Measurements from ENCODE around the gene PNRC2. TPM values are rescaled to one million over a fixed set of nuclear protein-coding genes. Genes with fewer than 3 reads are reported as not detected.

Gene PNRC2
- total RNA-seq (2013; cell fraction: nucleolus; rRNA removed), result 54.9 and 55.6 TPM in 2 replicates
- total RNA-seq (2014; rRNA removed), result 106 and 125 TPM in 2 replicates
- total RNA-seq (2014; rRNA removed; fragmentation: Illumina TruSeq; extraction: Trizol), result 170 and 171 TPM in 2 replicates
- 172 and 178 TPM in 2 replicates for total RNA-seq (2021)
- polyA plus RNA-seq (2011; ENCODE audit: low read depth), result 57.8 TPM
- polyA plus RNA-seq (2011; rRNA removed), result 155 and 222 TPM in 2 replicates
- 71.7 and 76.9 TPM in 2 replicates for polyA plus RNA-seq (2011; cell fraction: cytosol; rRNA removed)
- 57.3 and 59.5 TPM in 2 replicates for polyA plus RNA-seq (2011; cell fraction: nucleus; rRNA removed)
- 101 and 118 TPM in 2 replicates for polyA plus RNA-seq (2012)
- 205 and 249 TPM in 2 replicates for polyA plus RNA-seq (2014; fragmentation: Illumina TruSeq; extraction: Trizol)
- 100 to 1,000 TPM; 135 to 140 TPM for polyA plus RNA-seq (2014; fragmentation: Nextera tagmentation; extraction: Ambion mirVana)
- 105 and 137 TPM in 2 replicates for polyA plus RNA-seq (2014; rRNA removed)
- 100 to 1,000 TPM; 179 to 180 TPM for polyA plus RNA-seq (2016; fragmentation: Nextera tagmentation; extraction: Ambion mirVana)
- polyA minus RNA-seq (2011; rRNA and poly(A)+ RNA removed), result 63.1 and 70.4 TPM in 2 replicates
- polyA minus RNA-seq (2011; cell fraction: cytosol; rRNA and poly(A)+ RNA removed), result 44.5 and 59.6 TPM in 2 replicates
- 25.9 and 26.4 TPM in 2 replicates for polyA minus RNA-seq (2011; cell fraction: nucleus; rRNA and poly(A)+ RNA removed)
- Bru-seq, nascent RNA, result percentile 98 among the genes with signal in this experiment
- percentile 86 among the genes with signal in this experiment for BruChase-seq, experiment 1, labeled RNA remaining after a 6-hour chase
- BruChase-seq, experiment 2, labeled RNA remaining after a 2-hour chase, result percentile 98 among the genes with signal in this experiment
- long read RNA-seq, experiment 1, transcript PNRC2-201 (3 exons, 2,416 nt), result major isoform, 80 of 94 reads
- long read RNA-seq, experiment 1, partial matches to known transcripts, result 0 of 94 reads
- long read RNA-seq, experiment 1, other reads (novel, unspliced or antisense), result 7 of 94 reads
- long read RNA-seq, experiment 2, transcript PNRC2-204 (2 exons, 171 nt), result minor isoform, 6 of 509 reads
- long read RNA-seq, experiment 2, transcript PNRC2-203 (3 exons, 380 nt), result minor isoform, 8 of 509 reads
- long read RNA-seq, experiment 2, transcript PNRC2-201 (3 exons, 2,416 nt), result major isoform, 420 of 509 reads
- long read RNA-seq, experiment 2, transcript PNRC2-202 (3 exons, 814 nt), result minor isoform, 19 of 509 reads
- long read RNA-seq, experiment 2, partial matches to known transcripts, result 0 of 509 reads
- long read RNA-seq, experiment 2, other reads (novel, unspliced or antisense), result 56 of 509 reads

DNA sequence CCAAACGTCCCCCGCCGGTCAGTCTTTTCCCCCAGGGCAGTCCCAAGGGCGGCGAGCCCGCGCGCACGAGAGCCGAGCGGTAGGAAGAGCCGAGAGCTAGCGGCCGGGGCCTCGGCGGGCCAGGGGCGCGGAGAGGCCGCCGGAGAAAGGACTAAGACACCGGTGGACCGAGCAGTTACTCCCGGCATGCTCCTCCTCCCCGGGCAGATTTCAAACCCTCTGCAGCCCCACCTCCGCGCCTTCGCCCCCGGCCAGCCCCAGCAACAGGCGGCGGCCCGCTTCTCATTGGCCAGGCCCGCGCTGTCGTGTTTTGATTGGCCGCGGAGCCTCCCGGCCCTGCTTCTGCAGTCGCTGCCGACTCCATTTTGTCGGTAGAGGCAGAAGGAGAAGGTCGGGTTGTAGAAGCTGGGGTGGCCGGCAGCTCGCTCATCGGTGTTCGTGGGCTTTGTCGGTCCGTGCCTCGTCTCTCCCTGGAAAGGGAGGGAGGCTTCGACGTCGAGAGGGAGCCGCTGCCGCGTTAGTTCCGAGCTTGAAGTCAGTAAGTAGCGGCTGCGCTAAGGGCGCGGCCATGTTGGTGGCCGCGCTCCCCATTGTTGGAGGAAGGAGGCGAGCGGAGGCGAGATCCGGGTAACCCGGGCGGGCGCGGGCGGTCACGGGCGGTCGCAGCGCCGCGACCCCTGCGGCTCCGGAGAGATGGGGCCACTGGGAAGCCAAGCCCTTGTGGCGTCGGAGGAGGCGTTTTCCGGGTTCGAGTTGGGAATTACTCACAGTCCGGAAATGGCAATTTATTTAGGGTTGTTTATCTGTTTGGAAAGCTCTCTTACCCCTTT lies at the start of gene PNRC2:
Gene PNRC2 (plus strand): TSS at position 368 of the 830 bp plus-strand sequence. CDS start 1,630 bp downstream, outside the sequence.
- Histone ChIP-seq H3K4me3 (peak within 1 kb of the TSS; percentile 87), H3K79me2 (ENCODE audit: control insufficient read depth, insufficient read depth, low read length) (peaks cover 29% of the 10 kb centered on the region), H3K4me2 (ENCODE audit: control insufficient read depth, insufficient read depth) (peak within 1 kb of the TSS; percentile 70), H3K9ac (ENCODE audit: control insufficient read depth, insufficient read depth, low read length) (peak within 1 kb of the TSS; percentile 98), H3K27ac (ENCODE audit: control insufficient read depth, insufficient read depth) (peak within 1 kb of the TSS; percentile 97), H3K4me1 (ENCODE audit: control insufficient read depth, insufficient read depth, low read length) (peaks cover 31% of the 10 kb centered on the region), H3K27me3 (replicated peaks in 1 of 2; ENCODE audit: control insufficient read depth in 2 of 2, insufficient read depth in 2 of 2, low read length in 1 of 2) (no peaks in the 10 kb centered on the region), H2AFZ (ENCODE audit: control insufficient read depth, low read depth, low read length) (peak within 1 kb of the TSS; percentile 70), H3K36me3 (ENCODE audit: control insufficient read depth in 2 of 2, insufficient read depth in 2 of 2, low read length in 1 of 2) (peaks cover 0 to 3% of the 10 kb centered on the region in 2 experiments; a peak in 2 of 4 replicates), H4K20me1 (ENCODE audit: control insufficient read depth, insufficient read depth) (no peaks in the 10 kb centered on the region), H3K9me3 (replicated peaks; ENCODE audit: control insufficient read depth, insufficient read depth, low read length) (no peaks in the 10 kb centered on the region)
- intact Hi-C loops (cut with micrococcal nuclease; ENCODE audit: unreplicated experiment) (loop anchor here (2.0 to 5.0 kb wide), 4 partner anchors 21 to 433 kb away; partner anchors contain the start of gene SRSF10), in situ Hi-C loops (cut with MboI) (no loop called here)
- POLR2A ChIA-PET, result interaction anchor here (0.5 to 8.1 kb wide), 8 partner anchors 14 to 191 kb away, joined by 3 to 108 read pairs (median 6); partner anchors contain the start of gene SRSF10
- RAD21 ChIA-PET (ENCODE audit: unreplicated experiment), result interaction anchor here (0.9 to 3.6 kb wide), 7 partner anchors 12 to 71 kb away, joined by 3 to 29 read pairs (median 11); no protein-coding TSS in a partner anchor
- SMC1A ChIA-PET (ENCODE audit: uncharacterized antibody, unreplicated experiment), result interaction anchor here (0.9 to 9.6 kb wide), 8 partner anchors 9 to 68 kb away, joined by 3 to 77 read pairs (median 6); partner anchors contain the start of gene SRSF10
- FAIRE-seq (no peak), ATAC-seq (peak; percentile 87), DNase-seq (ENCODE audit: low read depth, low spot score) (peak; percentile 82)
- BruUV-seq (replicated peaks), result no TSS peak
- CTCF ChIA-PET, result interaction anchor here (0.6 to 3.4 kb wide), 7 partner anchors 9 to 71 kb away, joined by 3 to 21 read pairs (median 4); partner anchors contain the start of gene SRSF10
- 2% methylated on average over 84 of the region's 84 CpGs for WGBS (ENCODE audit: insufficient coverage, insufficient replicate concordance, low lambda C conversion rate, missing lambda C conversion rate)
- TF ChIP-seq HDAC2 (IDR thresholded peaks at IDR 0.05) (0 out of 2 replicates have a peak, but pooled peaks have one; percentile 32), ATF3 (IDR thresholded peaks at IDR 0.05; ENCODE audit: borderline replicate concordance, extremely low read depth, low read depth, low read length) (no peak), HCFC1 (IDR thresholded peaks at IDR 0.05; ENCODE audit: low read length) (peak; percentile 23; the same call in 1 of the 2 replicates), SUZ12 (IDR thresholded peaks at IDR 0.05; ENCODE audit: unreplicated experiment) (no peak), STAT1 (conservative IDR thresholded peaks at IDR 0.05) (peak; percentile 77; the same call in 1 of the 2 replicates), TCF7 (IDR thresholded peaks at IDR 0.05; ENCODE audit: borderline replicate concordance) (no peak), RFX5 (IDR thresholded peaks at IDR 0.05; ENCODE audit: low read depth, low read length) (peak; percentile 98), EP300 (IDR thresholded peaks at IDR 0.05; ENCODE audit: borderline replicate concordance in 1 of 2, control insufficient read depth in 1 of 2, low read depth in 2 of 2, low read length in 2 of 2) (0 out of 4 replicates have a peak, but pooled peaks of 1 of the 2 experiments have one; percentile 11), TCF12 (IDR thresholded peaks at IDR 0.05; ENCODE audit: low read depth, low read length) (0 out of 2 replicates have a peak, but pooled peaks have one; percentile 37), BHLHE40 (IDR thresholded peaks at IDR 0.05; ENCODE audit: borderline replicate concordance in 1 of 2, low read depth in 2 of 2, low read length in 1 of 2) (peak in 1 of 2 experiments; percentile 67; a peak in 2 of 4 replicates), BCL3 (IDR thresholded peaks at IDR 0.05; ENCODE audit: borderline replicate concordance, insufficient read depth, low read depth, low read length, poor library complexity, severe bottlenecking) (peak; percentile 8), WRNIP1 (IDR thresholded peaks at IDR 0.05; ENCODE audit: borderline replicate concordance, low read depth, low read length) (peak; percentile 53; the same call in 1 of the 2 replicates), ASH2L (IDR thresholded peaks at IDR 0.05; ENCODE audit: borderline replicate concordance, low read depth) (peak; percentile 42; the same call in 1 of the 2 replicates)
